HEK293 (cell line): ENCODE results near the gene ECE1.

Source experiments
- CTCF ChIA-PET: fragments of 350-600 bp; formaldehyde crosslinking; extraction: SDS; loops from one replicate; lab custom pipeline; 2021; ENCODE audit warnings: antibody characterized with exemption; lab: Yijun Ruan, JAX
- POLR2A ChIA-PET: fragments of 300-600 bp; formaldehyde crosslinking; extraction: SDS; loops from one replicate; lab custom pipeline; 2020; ENCODE audit warnings: antibody characterized with exemption, inconsistent platforms; lab: Yijun Ruan, JAX
- H3K27ac ChIP-seq: fragments of 200-500 bp; sonication (Bioruptor generic); 2 replicates; pipeline ENCODE4 v1.5.1; 2014; ENCODE audit warnings: low read depth, low read length, control low read depth, inconsistent platforms; ENCODE audit errors: extremely low read depth
- H3K36me3 ChIP-seq, 2 experiments: fragments of 200-500 bp in 1 of 2; sonication (Bioruptor generic) in 1 of 2; 1 replicate in 1 of 2; 2 replicates in 1 of 2; pipeline ENCODE4 v1.5.1; 2014 to 2017; ENCODE audit warnings: inconsistent platforms in 2 of 2, low read length in 2 of 2; ENCODE audit not compliant: control insufficient read depth in 2 of 2, insufficient read depth in 1 of 2
- H3K4me1 ChIP-seq: fragments of 200-500 bp; sonication (Bioruptor generic); 2 replicates; pipeline ENCODE4 v1.5.1; 2014; ENCODE audit warnings: mild to moderate bottlenecking, low read length, inconsistent platforms; ENCODE audit not compliant: control insufficient read depth, insufficient read depth
- H3K4me3 ChIP-seq: 2 replicates; pipeline ENCODE4 v1.5.1; 2011; ENCODE audit warnings: low read depth, mild to moderate bottlenecking, control low read depth, low read length, moderate library complexity
- H3K9me3 ChIP-seq: fragments of 200-500 bp; sonication (Bioruptor generic); 2 replicates; pipeline ENCODE4 v1.5.1; 2014; ENCODE audit warnings: low read depth, low read length, inconsistent platforms; ENCODE audit not compliant: control insufficient read depth, insufficient read depth
- BCL11B ChIP-seq: fragments of 450-650 bp; formaldehyde crosslinking; IDR thresholded peaks from 2 replicates; pipeline ENCODE4 v1.5.1; 2016; ENCODE audit warnings: low read depth, missing biosample characterization, missing genetic modification characterization
- GFI1B ChIP-seq: fragments of 450-650 bp; formaldehyde crosslinking; IDR thresholded peaks from 2 replicates; pipeline ENCODE4 v1.5.1; 2016; ENCODE audit warnings: missing biosample characterization, missing genetic modification characterization
- KLF10 ChIP-seq: fragments of 450-650 bp; IDR thresholded peaks from 2 replicates; pipeline ENCODE4 v1.5.1; 2018; ENCODE audit warnings: missing biosample characterization, mild to moderate bottlenecking, missing genetic modification characterization
- MYNN ChIP-seq: fragments of 450-650 bp; formaldehyde crosslinking; IDR thresholded peaks from 2 replicates; pipeline ENCODE4 v1.5.1; 2016; ENCODE audit warnings: missing biosample characterization, missing genetic modification characterization, borderline replicate concordance
- PBX3 ChIP-seq: sonication (generic); formaldehyde crosslinking; IDR thresholded peaks from 2 replicates; pipeline ENCODE4 v1.8.1; 2022; ENCODE audit warnings: mild to moderate bottlenecking, moderate library complexity, missing genetic modification reagents
- SP2 ChIP-seq: fragments of 450-650 bp; formaldehyde crosslinking; IDR thresholded peaks from 2 replicates; pipeline ENCODE4 v1.5.1; 2016; ENCODE audit warnings: missing biosample characterization, missing genetic modification characterization
- TSHZ1 ChIP-seq: fragments of 450-650 bp; formaldehyde crosslinking; IDR thresholded peaks from 2 replicates; pipeline ENCODE4 v1.5.1; 2016; ENCODE audit warnings: missing biosample characterization, missing genetic modification characterization, borderline replicate concordance
- ZBTB48 ChIP-seq: fragments of 450-650 bp; formaldehyde crosslinking; IDR thresholded peaks from 2 replicates; pipeline ENCODE4 v1.5.1; 2016; ENCODE audit warnings: missing biosample characterization, missing genetic modification characterization
- ZBTB49 ChIP-seq: fragments of 450-650 bp; formaldehyde crosslinking; IDR thresholded peaks from 2 replicates; pipeline ENCODE4 v1.5.1; 2016; ENCODE audit warnings: missing biosample characterization, missing genetic modification characterization, low read depth
- ZIC2 ChIP-seq: fragments of 450-650 bp; formaldehyde crosslinking; IDR thresholded peaks from 2 replicates; pipeline ENCODE4 v1.5.1; 2016; ENCODE audit warnings: missing biosample characterization, missing genetic modification characterization
- ZNF148 ChIP-seq: fragments of 450-650 bp; formaldehyde crosslinking; IDR thresholded peaks from 2 replicates; pipeline ENCODE4 v1.5.0; 2017; ENCODE audit warnings: missing biosample characterization, missing genetic modification characterization, borderline replicate concordance
- ZNF157 ChIP-seq: fragments of 450-650 bp; formaldehyde crosslinking; IDR thresholded peaks from 2 replicates; pipeline ENCODE4 v1.5.1; 2016; ENCODE audit warnings: missing biosample characterization, missing genetic modification characterization
- ZNF16 ChIP-seq: fragments of 450-650 bp; formaldehyde crosslinking; IDR thresholded peaks from 2 replicates; pipeline ENCODE4 v1.5.1; 2016; ENCODE audit warnings: low read depth, missing biosample characterization, missing genetic modification characterization
- ZNF175 ChIP-seq: fragments of 450-650 bp; formaldehyde crosslinking; IDR thresholded peaks from 2 replicates; pipeline ENCODE4 v1.5.1; 2016; ENCODE audit warnings: missing biosample characterization, missing genetic modification characterization
- ZNF2 ChIP-seq: fragments of 450-650 bp; formaldehyde crosslinking; IDR thresholded peaks from 2 replicates; pipeline ENCODE4 v1.5.1; 2016; ENCODE audit warnings: missing biosample characterization, missing genetic modification characterization
- ZNF433 ChIP-seq: fragments of 450-650 bp; formaldehyde crosslinking; IDR thresholded peaks from 2 replicates; pipeline ENCODE4 v1.5.1; 2016; ENCODE audit warnings: missing biosample characterization, missing genetic modification characterization, low read depth
- ZNF513 ChIP-seq: fragments of 450-650 bp; IDR thresholded peaks from 2 replicates; pipeline ENCODE4 v1.5.1; 2018; ENCODE audit warnings: missing biosample characterization, missing genetic modification characterization
- ZNF76 ChIP-seq: fragments of 450-650 bp; formaldehyde crosslinking; IDR thresholded peaks from 2 replicates; pipeline ENCODE4; 2016; ENCODE audit warnings: low read depth, missing biosample characterization, missing genetic modification characterization, borderline replicate concordance
- ZNF777 ChIP-seq: fragments of 450-650 bp; formaldehyde crosslinking; IDR thresholded peaks from 2 replicates; pipeline ENCODE4 v1.5.1; 2017; ENCODE audit warnings: missing biosample characterization, missing genetic modification characterization, borderline replicate concordance
- ZNF785 ChIP-seq: fragments of 450-650 bp; formaldehyde crosslinking; IDR thresholded peaks from 2 replicates; pipeline ENCODE4 v1.5.1; 2016; ENCODE audit warnings: missing biosample characterization, missing genetic modification characterization

ECE1 gene

GRCh38 chr1:21255284-21255942 is 34.9 kb downstream of the ECE1 start (continued):
- no peak for TF ChIP-seq ZNF157 (tag by site-specific recombination)
- no peak for TF ChIP-seq ZNF76 (tag by site-specific recombination)
- no peak for TF ChIP-seq MYNN (tag by site-specific recombination)
- no peak for TF ChIP-seq BCL11B
- no peak for TF ChIP-seq ZNF785 (tag by site-specific recombination)
- no peak for TF ChIP-seq ZBTB49 (tag by site-specific recombination)
- no peak for TF ChIP-seq ZNF175
- TF ChIP-seq GFI1B (tag by site-specific recombination): no peak
- TF ChIP-seq ZNF148: no peak
- no peak for TF ChIP-seq TSHZ1 (tag by site-specific recombination)
- TF ChIP-seq SP2 (tag by site-specific recombination): no peak
- no peak for TF ChIP-seq ZNF513 (tag by site-specific recombination)
- no peak for TF ChIP-seq ZNF16 (tag by site-specific recombination)
- peak; percentile 41; the same call in 1 of the 2 replicates for TF ChIP-seq ZBTB48

GRCh38 chr1:21254335-21254951 is 35.8 kb downstream of the ECE1 start:
- Histone ChIP-seq H3K36me3 (peaks cover 0 to 44% of the 10 kb centered on the region in 2 experiments; a peak in 2 of 3 replicates), H3K4me3 (no peak overlapping the region), H3K27ac (no peak overlapping the region), H3K9me3 (no peaks in the 10 kb centered on the region), H3K4me1 (no peaks in the 10 kb centered on the region)
- POLR2A ChIA-PET: no interaction called here
- CTCF ChIA-PET: interaction anchor here (0.6 to 9.0 kb wide), 41 partner anchors 8 to 1778 kb away, joined by 3 to 256 read pairs (median 5); no protein-coding TSS in a partner anchor
- no peak for TF ChIP-seq PBX3 (CRISPR knock-in tag)
- no peak for TF ChIP-seq ZNF433
- no peak for TF ChIP-seq ZNF2 (tag by site-specific recombination)
- peak; percentile 20; the same call in 1 of the 2 replicates for TF ChIP-seq ZIC2 (tag by site-specific recombination)
- no peak for TF ChIP-seq KLF10 (tag by site-specific recombination)
- no peak for TF ChIP-seq ZNF777 (tag by site-specific recombination)
